Measurements from ENCODE around the gene BDNF.
"Not testable (repeated sequence)": the region's sequence is repeated elsewhere in the genome, so short reads cannot be mapped to it uniquely, and the experiment has no call there.

The BDNF gene

GRCh38 chr11:27700351-27701301, at the start of gene BDNF:
TSS of gene BDNF (minus strand) at chr11:27700455. CDS start at chr11:27658564, 41,891 bp downstream.
- DNase-seq, result peak; percentile 69

- peak; percentile 8 for DNase-seq
These were observed 40.2 kb upstream of the BDNF start for GRCh38 chr11:27740362-27741013.

- DNase-seq, result peak; percentile 32
These were observed 35.0 kb upstream of the BDNF start for GRCh38 chr11:27735281-27735680.

GRCh38 chr11:27731803-27732202, 31.5 kb upstream of the BDNF start:
- DNase-seq, result not testable (repeated sequence)

GRCh38 chr11:27726981-27727380, 26.7 kb upstream of the BDNF start:
- DNase-seq, result no peak

- DNase-seq, result peak; percentile 41
These were observed 23.4 kb upstream of the BDNF start for GRCh38 chr11:27723687-27724086.

GRCh38 chr11:27722953-27723344, 22.7 kb upstream of the BDNF start:
- no peak for DNase-seq

- peak; percentile 72 for DNase-seq
These were observed 22.1 kb upstream of the BDNF start for GRCh38 chr11:27722117-27722952.

- DNase-seq, result peak; percentile 10
These were observed 21.2 kb upstream of the BDNF start for GRCh38 chr11:27721264-27722116.

- peak; percentile 67 for DNase-seq
These were observed 20.1 kb upstream of the BDNF start for GRCh38 chr11:27720277-27720830.

- peak; percentile 38 for DNase-seq
These were observed 19.3 kb upstream of the BDNF start for GRCh38 chr11:27719546-27719925.

- peak; percentile 76 for DNase-seq
These were observed 18.7 kb upstream of the BDNF start for GRCh38 chr11:27718863-27719545.

GRCh38 chr11:27718346-27718862, 18.1 kb upstream of the BDNF start:
- peak; percentile 96 for DNase-seq

- DNase-seq, result no peak
These were observed 17.6 kb upstream of the BDNF start for GRCh38 chr11:27717801-27718229.

GRCh38 chr11:27717377-27717776, 17.1 kb upstream of the BDNF start:
- peak; percentile 59 for DNase-seq

- peak; percentile 72 for DNase-seq
These were observed 16.6 kb upstream of the BDNF start for GRCh38 chr11:27716835-27717234.

GRCh38 chr11:27716216-27716615, 16.0 kb upstream of the BDNF start:
- DNase-seq, result no peak

- no peak for DNase-seq
These were observed 11.5 kb upstream of the BDNF start for GRCh38 chr11:27711725-27712124.

GRCh38 chr11:27710536-27710935, 10.3 kb upstream of the BDNF start:
- DNase-seq, result no peak

GRCh38 chr11:27707676-27708075, 7.4 kb upstream of the BDNF start:
- DNase-seq, result no peak
